PFSK-1 (cell line): ENCODE data around the gene NEK5.

Experiments used
- POLR2AphosphoS5 ChIP-seq: IDR thresholded peaks from 2 replicates; pipeline ENCODE4 v1.6.1; 2012; ENCODE audit warnings: low read depth, mild to moderate bottlenecking, control low read depth, low read length, moderate library complexity
- TAF1 ChIP-seq: IDR thresholded peaks from 2 replicates; pipeline ENCODE4 v1.6.1; 2012; ENCODE audit warnings: low read length, control low read depth, borderline replicate concordance; ENCODE audit not compliant: insufficient read depth
- TF ChIP-seq, protein P1 (sequence below), 2 experiments: IDR thresholded peaks; 2 replicates each; pipeline versions ENCODE4 v1.6.1 to v1.8.0; 2011 to 2012; ENCODE audit warnings: low read depth in 2 of 2, low read length in 2 of 2, control low read depth in 1 of 2, inconsistent platforms in 1 of 2, mild to moderate bottlenecking in 1 of 2, moderate library complexity in 1 of 2; ENCODE audit not compliant: insufficient read depth in 1 of 2

DNA sequence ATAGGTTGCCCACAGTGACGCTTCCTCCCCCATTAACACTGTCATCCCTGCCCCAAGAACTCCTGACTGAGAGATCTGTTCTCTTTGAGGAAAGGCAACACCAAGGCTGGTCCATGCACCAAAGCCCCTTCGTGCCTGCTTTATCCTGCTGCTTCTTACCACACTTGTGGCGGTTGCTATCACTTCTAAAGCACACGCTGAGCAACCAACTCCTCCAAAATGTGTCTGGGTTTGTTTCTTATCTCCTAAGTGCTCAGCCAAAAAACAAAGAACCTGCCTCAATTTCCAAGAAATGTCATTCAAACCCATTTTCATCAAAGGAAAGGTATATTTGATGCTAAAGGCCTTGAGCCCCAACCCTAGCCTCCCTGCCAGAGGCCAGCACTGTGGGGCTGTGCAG lies 132.2 kb downstream of the NEK5 start:
- TF ChIP-seq POLR2AphosphoS5 (no peak), TAF1 (no peak)
- TF ChIP-seq, protein P1, sequence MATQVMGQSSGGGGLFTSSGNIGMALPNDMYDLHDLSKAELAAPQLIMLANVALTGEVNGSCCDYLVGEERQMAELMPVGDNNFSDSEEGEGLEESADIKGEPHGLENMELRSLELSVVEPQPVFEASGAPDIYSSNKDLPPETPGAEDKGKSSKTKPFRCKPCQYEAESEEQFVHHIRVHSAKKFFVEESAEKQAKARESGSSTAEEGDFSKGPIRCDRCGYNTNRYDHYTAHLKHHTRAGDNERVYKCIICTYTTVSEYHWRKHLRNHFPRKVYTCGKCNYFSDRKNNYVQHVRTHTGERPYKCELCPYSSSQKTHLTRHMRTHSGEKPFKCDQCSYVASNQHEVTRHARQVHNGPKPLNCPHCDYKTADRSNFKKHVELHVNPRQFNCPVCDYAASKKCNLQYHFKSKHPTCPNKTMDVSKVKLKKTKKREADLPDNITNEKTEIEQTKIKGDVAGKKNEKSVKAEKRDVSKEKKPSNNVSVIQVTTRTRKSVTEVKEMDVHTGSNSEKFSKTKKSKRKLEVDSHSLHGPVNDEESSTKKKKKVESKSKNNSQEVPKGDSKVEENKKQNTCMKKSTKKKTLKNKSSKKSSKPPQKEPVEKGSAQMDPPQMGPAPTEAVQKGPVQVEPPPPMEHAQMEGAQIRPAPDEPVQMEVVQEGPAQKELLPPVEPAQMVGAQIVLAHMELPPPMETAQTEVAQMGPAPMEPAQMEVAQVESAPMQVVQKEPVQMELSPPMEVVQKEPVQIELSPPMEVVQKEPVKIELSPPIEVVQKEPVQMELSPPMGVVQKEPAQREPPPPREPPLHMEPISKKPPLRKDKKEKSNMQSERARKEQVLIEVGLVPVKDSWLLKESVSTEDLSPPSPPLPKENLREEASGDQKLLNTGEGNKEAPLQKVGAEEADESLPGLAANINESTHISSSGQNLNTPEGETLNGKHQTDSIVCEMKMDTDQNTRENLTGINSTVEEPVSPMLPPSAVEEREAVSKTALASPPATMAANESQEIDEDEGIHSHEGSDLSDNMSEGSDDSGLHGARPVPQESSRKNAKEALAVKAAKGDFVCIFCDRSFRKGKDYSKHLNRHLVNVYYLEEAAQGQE (IDR thresholded peaks at IDR 0.05; ENCODE audit: insufficient read depth in 1 of 2, low read depth in 2 of 2, low read length in 2 of 2), result no peak
